Measurements from ENCODE around the gene CD6.

DNA sequence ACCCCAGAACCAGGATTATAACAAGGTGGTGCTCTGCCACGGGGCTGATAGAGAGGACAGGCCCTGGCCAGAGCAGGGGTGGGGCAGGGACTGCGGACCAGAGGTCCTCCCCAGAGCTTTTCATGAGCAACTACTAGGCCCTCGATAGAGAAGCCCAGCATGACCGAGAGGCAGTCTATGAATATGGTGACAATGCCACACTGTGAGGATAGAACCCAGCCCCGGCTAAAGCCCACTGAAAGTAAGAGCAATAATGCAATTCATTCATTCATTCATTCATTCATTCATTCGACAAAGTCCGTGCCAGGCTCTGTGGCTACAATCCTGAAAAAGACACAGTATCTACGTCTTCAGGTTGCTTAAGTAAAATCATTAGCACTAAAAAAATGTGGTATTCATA lies 95.2 kb downstream of the CD6 start:
- TF ChIP-seq JUND (IDR thresholded peaks at IDR 0.05; ENCODE audit: low read length) = no peak
- TF ChIP-seq, protein P1, sequence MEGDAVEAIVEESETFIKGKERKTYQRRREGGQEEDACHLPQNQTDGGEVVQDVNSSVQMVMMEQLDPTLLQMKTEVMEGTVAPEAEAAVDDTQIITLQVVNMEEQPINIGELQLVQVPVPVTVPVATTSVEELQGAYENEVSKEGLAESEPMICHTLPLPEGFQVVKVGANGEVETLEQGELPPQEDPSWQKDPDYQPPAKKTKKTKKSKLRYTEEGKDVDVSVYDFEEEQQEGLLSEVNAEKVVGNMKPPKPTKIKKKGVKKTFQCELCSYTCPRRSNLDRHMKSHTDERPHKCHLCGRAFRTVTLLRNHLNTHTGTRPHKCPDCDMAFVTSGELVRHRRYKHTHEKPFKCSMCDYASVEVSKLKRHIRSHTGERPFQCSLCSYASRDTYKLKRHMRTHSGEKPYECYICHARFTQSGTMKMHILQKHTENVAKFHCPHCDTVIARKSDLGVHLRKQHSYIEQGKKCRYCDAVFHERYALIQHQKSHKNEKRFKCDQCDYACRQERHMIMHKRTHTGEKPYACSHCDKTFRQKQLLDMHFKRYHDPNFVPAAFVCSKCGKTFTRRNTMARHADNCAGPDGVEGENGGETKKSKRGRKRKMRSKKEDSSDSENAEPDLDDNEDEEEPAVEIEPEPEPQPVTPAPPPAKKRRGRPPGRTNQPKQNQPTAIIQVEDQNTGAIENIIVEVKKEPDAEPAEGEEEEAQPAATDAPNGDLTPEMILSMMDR (IDR thresholded peaks at IDR 0.05; ENCODE audit: control extremely low read depth in 1 of 3, insufficient read depth in 1 of 3, low read depth in 1 of 3, low read length in 3 of 3) = no peak
- no peak for TF ChIP-seq CEBPB (IDR thresholded peaks at IDR 0.05; ENCODE audit: low read depth, low read length)
- no peak for TF ChIP-seq BCL11A (IDR thresholded peaks at IDR 0.05; ENCODE audit: low read depth in 2 of 2, low read length in 2 of 2)
- no peak for TF ChIP-seq CHD1 (IDR thresholded peaks at IDR 0.05; ENCODE audit: low read depth, low read length)
- TF ChIP-seq, protein P2, sequence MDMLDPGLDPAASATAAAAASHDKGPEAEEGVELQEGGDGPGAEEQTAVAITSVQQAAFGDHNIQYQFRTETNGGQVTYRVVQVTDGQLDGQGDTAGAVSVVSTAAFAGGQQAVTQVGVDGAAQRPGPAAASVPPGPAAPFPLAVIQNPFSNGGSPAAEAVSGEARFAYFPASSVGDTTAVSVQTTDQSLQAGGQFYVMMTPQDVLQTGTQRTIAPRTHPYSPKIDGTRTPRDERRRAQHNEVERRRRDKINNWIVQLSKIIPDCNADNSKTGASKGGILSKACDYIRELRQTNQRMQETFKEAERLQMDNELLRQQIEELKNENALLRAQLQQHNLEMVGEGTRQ (IDR thresholded peaks at IDR 0.05; ENCODE audit: low read length) = no peak
- no peak for TF ChIP-seq FOSL1 (IDR thresholded peaks at IDR 0.05; ENCODE audit: insufficient read depth, low read depth, low read length)
- TF ChIP-seq RAD21 (IDR thresholded peaks at IDR 0.05 in 1 of 2, conservative IDR thresholded peaks at IDR 0.05 in 1 of 2; ENCODE audit: low read depth in 2 of 2, low read length in 2 of 2) = no peak
- TF ChIP-seq POLR2AphosphoS5 (IDR thresholded peaks at IDR 0.05; ENCODE audit: low read depth, low read length) = no peak

Data from H1 (cell line).